IMR-90 (cell line): ENCODE results near the gene NDUFA13.

ENCODE experiments used
- BHLHE40 ChIP-seq: fragments of 150-350 bp; IDR thresholded peaks from 2 replicates; pipeline ENCODE4 v1.6.1; 2016; ENCODE audit warnings: mild to moderate bottlenecking, low read depth, low read length
- CEBPB ChIP-seq: IDR thresholded peaks from 2 replicates; pipeline ENCODE4 v1.6.1; 2012; ENCODE audit warnings: low read depth, low read length, improper control_type of control experiment
- FOS ChIP-seq: fragments of 150-350 bp; IDR thresholded peaks from 2 replicates; pipeline ENCODE4 v1.6.1; 2016; ENCODE audit warnings: low read depth, low read length
- MAFK ChIP-seq: IDR thresholded peaks from 2 replicates; pipeline ENCODE4 v1.6.1; 2012; ENCODE audit warnings: low read depth, low read length, improper control_type of control experiment
- MAZ ChIP-seq: IDR thresholded peaks from 2 replicates; pipeline ENCODE4 v1.6.1; 2012; ENCODE audit warnings: low read depth, mild to moderate bottlenecking, low read length, improper control_type of control experiment, moderate library complexity, borderline replicate concordance
- NFE2L2 ChIP-seq: fragments of 150-350 bp; IDR thresholded peaks from 2 replicates; pipeline ENCODE4 v1.6.1; 2016; ENCODE audit warnings: low read depth, mild to moderate bottlenecking, low read length
- POLR2A ChIP-seq: IDR thresholded peaks from 2 replicates; pipeline ENCODE4 v1.6.1; 2012; ENCODE audit warnings: mild to moderate bottlenecking, low read depth, low read length
- RAD21 ChIP-seq: IDR thresholded peaks from 2 replicates; pipeline ENCODE4 v1.6.1; 2012; ENCODE audit warnings: low read length, improper control_type of control experiment
- SMC3 ChIP-seq: fragments of 150-350 bp; IDR thresholded peaks from 2 replicates; pipeline ENCODE4 v1.6.1; 2016; ENCODE audit warnings: low read depth, mild to moderate bottlenecking, antibody characterized with exemption, low read length, moderate library complexity
- TF ChIP-seq, protein P1 (sequence below): conservative IDR thresholded peaks from 2 replicates; pipeline ENCODE4 v1.5.1; 2012; ENCODE audit warnings: mild to moderate bottlenecking, low read depth, low read length, improper control_type of control experiment
- TF ChIP-seq, protein P2 (sequence below): fragments of 150-350 bp; IDR thresholded peaks from 2 replicates; pipeline ENCODE4 v1.6.1; 2016; ENCODE audit warnings: low read depth, mild to moderate bottlenecking, low read length, moderate library complexity, borderline replicate concordance
- TF ChIP-seq, protein P3 (sequence below): fragments of 150-350 bp; IDR thresholded peaks from 2 replicates; pipeline ENCODE4 v1.6.1; 2017; ENCODE audit warnings: mild to moderate bottlenecking, antibody characterized with exemption, low read length, low read depth

DNA sequence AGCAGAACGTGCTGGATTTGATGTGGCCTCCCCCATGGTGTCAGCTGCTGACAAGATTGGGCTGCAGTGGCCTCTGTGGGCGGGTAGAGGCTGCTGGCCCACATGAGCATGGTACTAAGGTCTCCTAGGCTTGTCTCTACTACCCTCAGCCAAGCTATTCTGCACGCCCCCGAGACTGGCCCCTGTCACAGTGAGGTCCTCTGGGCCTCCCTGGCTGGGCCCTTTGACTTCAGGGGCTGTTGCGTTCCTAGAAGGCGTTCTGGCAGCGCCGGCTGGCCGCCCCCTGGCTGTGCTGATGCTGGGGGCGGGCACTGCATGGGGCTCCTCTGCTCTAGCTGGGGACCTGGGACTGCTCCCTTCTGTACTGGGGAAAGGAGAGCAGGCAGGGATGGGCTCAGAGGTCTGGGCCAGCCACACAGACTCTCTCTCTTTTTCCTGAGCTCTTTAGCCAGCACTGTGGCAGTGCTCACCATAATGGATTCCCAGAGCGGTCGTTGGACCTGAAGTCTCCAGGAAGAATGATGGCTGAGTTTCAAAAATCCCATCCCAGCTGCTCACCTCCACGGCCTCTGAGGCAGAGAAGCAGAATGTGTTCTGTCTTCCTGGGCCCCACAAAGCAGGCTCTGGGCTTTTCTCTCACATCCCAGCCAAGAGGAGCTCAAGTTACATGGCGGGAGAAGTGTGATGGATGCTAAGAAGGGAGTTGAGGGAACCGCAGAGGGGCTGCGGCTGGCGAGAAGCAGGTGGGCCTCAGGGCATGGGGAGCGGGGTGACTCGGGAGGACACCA lies 33.0 kb upstream of the NDUFA13 start:
- TF ChIP-seq POLR2A, result no peak
- TF ChIP-seq, protein P1, sequence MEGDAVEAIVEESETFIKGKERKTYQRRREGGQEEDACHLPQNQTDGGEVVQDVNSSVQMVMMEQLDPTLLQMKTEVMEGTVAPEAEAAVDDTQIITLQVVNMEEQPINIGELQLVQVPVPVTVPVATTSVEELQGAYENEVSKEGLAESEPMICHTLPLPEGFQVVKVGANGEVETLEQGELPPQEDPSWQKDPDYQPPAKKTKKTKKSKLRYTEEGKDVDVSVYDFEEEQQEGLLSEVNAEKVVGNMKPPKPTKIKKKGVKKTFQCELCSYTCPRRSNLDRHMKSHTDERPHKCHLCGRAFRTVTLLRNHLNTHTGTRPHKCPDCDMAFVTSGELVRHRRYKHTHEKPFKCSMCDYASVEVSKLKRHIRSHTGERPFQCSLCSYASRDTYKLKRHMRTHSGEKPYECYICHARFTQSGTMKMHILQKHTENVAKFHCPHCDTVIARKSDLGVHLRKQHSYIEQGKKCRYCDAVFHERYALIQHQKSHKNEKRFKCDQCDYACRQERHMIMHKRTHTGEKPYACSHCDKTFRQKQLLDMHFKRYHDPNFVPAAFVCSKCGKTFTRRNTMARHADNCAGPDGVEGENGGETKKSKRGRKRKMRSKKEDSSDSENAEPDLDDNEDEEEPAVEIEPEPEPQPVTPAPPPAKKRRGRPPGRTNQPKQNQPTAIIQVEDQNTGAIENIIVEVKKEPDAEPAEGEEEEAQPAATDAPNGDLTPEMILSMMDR, result no peak
- no peak for TF ChIP-seq SMC3
- TF ChIP-seq, protein P2, sequence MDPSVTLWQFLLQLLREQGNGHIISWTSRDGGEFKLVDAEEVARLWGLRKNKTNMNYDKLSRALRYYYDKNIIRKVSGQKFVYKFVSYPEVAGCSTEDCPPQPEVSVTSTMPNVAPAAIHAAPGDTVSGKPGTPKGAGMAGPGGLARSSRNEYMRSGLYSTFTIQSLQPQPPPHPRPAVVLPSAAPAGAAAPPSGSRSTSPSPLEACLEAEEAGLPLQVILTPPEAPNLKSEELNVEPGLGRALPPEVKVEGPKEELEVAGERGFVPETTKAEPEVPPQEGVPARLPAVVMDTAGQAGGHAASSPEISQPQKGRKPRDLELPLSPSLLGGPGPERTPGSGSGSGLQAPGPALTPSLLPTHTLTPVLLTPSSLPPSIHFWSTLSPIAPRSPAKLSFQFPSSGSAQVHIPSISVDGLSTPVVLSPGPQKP, result no peak
- TF ChIP-seq, protein P3, sequence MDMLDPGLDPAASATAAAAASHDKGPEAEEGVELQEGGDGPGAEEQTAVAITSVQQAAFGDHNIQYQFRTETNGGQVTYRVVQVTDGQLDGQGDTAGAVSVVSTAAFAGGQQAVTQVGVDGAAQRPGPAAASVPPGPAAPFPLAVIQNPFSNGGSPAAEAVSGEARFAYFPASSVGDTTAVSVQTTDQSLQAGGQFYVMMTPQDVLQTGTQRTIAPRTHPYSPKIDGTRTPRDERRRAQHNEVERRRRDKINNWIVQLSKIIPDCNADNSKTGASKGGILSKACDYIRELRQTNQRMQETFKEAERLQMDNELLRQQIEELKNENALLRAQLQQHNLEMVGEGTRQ, result no peak
- no peak for TF ChIP-seq MAZ
- TF ChIP-seq MAFK, result no peak
- no peak for TF ChIP-seq FOS
- TF ChIP-seq RAD21, result no peak
- no peak for TF ChIP-seq BHLHE40
- TF ChIP-seq NFE2L2, result no peak
- TF ChIP-seq CEBPB, result no peak
